H1 (cell line): Measurements from ENCODE around the gene SHLD3.

Experiments used
- ATF3 ChIP-seq: IDR thresholded peaks from 2 replicates; pipeline ENCODE4 v1.6.1; 2011; ENCODE audit warnings: low read depth, mild to moderate bottlenecking, low read length; ENCODE audit not compliant: insufficient read depth
- CBX8 ChIP-seq: fragments of 300-800, 300-1000 bp; sonication (generic); IDR thresholded peaks from 2 replicates; pipeline ENCODE4 v1.7.1; 2016; ENCODE audit warnings: low read depth, low read length, borderline replicate concordance
- CEBPB ChIP-seq: IDR thresholded peaks from 2 replicates; pipeline ENCODE4 v1.6.1; 2012; ENCODE audit warnings: low read depth, low read length
- CTCF ChIP-seq, 3 experiments: IDR thresholded peaks; 1 replicate in 2 of 3; 2 replicates in 1 of 3; pipeline versions ENCODE4 v1.5.1 to v1.6.1; 2011; ENCODE audit warnings: low read length in 3 of 3, mild to moderate bottlenecking in 3 of 3, inconsistent platforms in 2 of 3, low read depth in 1 of 3, moderate library complexity in 1 of 3; ENCODE audit not compliant: insufficient read depth in 1 of 3; ENCODE audit errors: control extremely low read depth in 1 of 3
- EP300 ChIP-seq, 2 experiments: IDR thresholded peaks; 1 replicate in 1 of 2; 2 replicates in 1 of 2; pipeline ENCODE4 v1.6.1; 2011 to 2012; ENCODE audit warnings: low read depth in 2 of 2, low read length in 2 of 2, mild to moderate bottlenecking in 2 of 2, borderline replicate concordance in 1 of 2, inconsistent platforms in 1 of 2, moderate library complexity in 1 of 2
- EZH2 ChIP-seq: fragments of 200-600 bp; sonication (generic); IDR thresholded peaks from 2 replicates; pipeline ENCODE4 v1.7.1; 2012; ENCODE audit warnings: low read depth, mild to moderate bottlenecking, moderate library complexity, low read length, inconsistent platforms; ENCODE audit not compliant: severe bottlenecking
- GABPA ChIP-seq: IDR thresholded peaks from 2 replicates; pipeline ENCODE4 v1.6.1; 2011; ENCODE audit warnings: mild to moderate bottlenecking, low read length, moderate library complexity, borderline replicate concordance; ENCODE audit not compliant: insufficient read depth
- JUND ChIP-seq: IDR thresholded peaks from 2 replicates; pipeline ENCODE4 v1.6.1; 2011; ENCODE audit warnings: mild to moderate bottlenecking, improper control_type of control experiment, low read length
- POLR2A ChIP-seq, 2 experiments: IDR thresholded peaks; 1 replicate in 1 of 2; 2 replicates in 1 of 2; pipeline ENCODE4 v1.6.1; 2011; ENCODE audit warnings: low read depth in 2 of 2, low read length in 2 of 2, mild to moderate bottlenecking in 2 of 2; ENCODE audit errors: control extremely low read depth in 1 of 2
- POLR2AphosphoS5 ChIP-seq: IDR thresholded peaks from 2 replicates; pipeline ENCODE4 v1.6.1; 2011; ENCODE audit warnings: low read depth, low read length
- RAD21 ChIP-seq, 2 experiments: IDR thresholded peaks in 1 of 2; conservative IDR thresholded peaks in 1 of 2; 2 replicates each; pipeline ENCODE4 v1.6.1; 2011; ENCODE audit warnings: low read depth in 2 of 2, low read length in 2 of 2, improper control_type of control experiment in 1 of 2, inconsistent platforms in 1 of 2, mild to moderate bottlenecking in 1 of 2, moderate library complexity in 1 of 2
- SIX5 ChIP-seq: IDR thresholded peaks from 2 replicates; pipeline ENCODE4 v1.6.1; 2011; ENCODE audit warnings: mild to moderate bottlenecking, low read depth, low read length

DNA sequence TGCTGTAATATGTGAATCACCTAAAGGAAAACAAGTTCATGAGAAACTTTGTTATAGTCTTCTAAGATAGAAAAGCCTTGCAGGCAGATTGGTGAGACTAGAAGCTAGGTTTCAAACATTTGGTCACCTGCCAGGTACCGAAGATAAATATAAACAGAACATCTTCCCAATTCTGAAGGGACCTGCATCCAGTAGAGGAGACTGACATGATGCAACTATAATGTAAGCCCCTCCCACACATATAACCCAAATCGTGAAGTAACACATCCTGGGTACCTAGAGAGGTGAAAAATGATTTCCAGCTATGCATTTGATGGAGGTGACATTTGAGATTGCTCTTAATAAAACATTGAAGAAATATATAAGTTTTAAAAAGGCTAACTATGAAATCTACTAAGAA lies 29.9 kb downstream of the SHLD3 start:
- TF ChIP-seq POLR2A (IDR thresholded peaks at IDR 0.05; ENCODE audit: control extremely low read depth in 1 of 2, low read depth in 2 of 2, low read length in 2 of 2): no peak
- TF ChIP-seq CTCF (IDR thresholded peaks at IDR 0.05; ENCODE audit: control extremely low read depth in 1 of 3, insufficient read depth in 1 of 3, low read depth in 1 of 3, low read length in 3 of 3): no peak
- TF ChIP-seq EP300 (IDR thresholded peaks at IDR 0.05; ENCODE audit: borderline replicate concordance in 1 of 2, low read depth in 2 of 2, low read length in 2 of 2): no peak
- TF ChIP-seq CEBPB: no peak
- TF ChIP-seq EZH2: no peak
- TF ChIP-seq ATF3: no peak
- no peak for TF ChIP-seq JUND
- no peak for TF ChIP-seq GABPA
- TF ChIP-seq SIX5: no peak
- no peak for TF ChIP-seq CBX8
- TF ChIP-seq RAD21 (IDR thresholded peaks at IDR 0.05 in 1 of 2, conservative IDR thresholded peaks at IDR 0.05 in 1 of 2; ENCODE audit: low read depth in 2 of 2, low read length in 2 of 2): no peak
- no peak for TF ChIP-seq POLR2AphosphoS5
